Fibroblast of lung (primary cell): ENCODE results near the gene CNTNAP5. TPM values are rescaled to one million over a fixed set of nuclear protein-coding genes. Genes with fewer than 3 reads are reported as not detected.

Source experiments
- DNase-seq, 2 donors: peaks; one replicate each; pipeline versions ENCODE4 v3.0.0 to v3.0.0-alpha.2; 2010; ENCODE audit warnings: low read depth in 2 of 2
- H2AFZ ChIP-seq: 2 replicates; pipeline ENCODE4 v1.5.1; 2012; ENCODE audit warnings: low read length, control low read depth, inconsistent platforms
- H3K27ac ChIP-seq: 2 replicates; pipeline ENCODE4 v1.5.1; 2011; ENCODE audit warnings: low read length, control low read depth; ENCODE audit not compliant: insufficient read depth
- H3K27me3 ChIP-seq: 2 replicates; pipeline ENCODE4 v1.5.1; 2011; ENCODE audit warnings: mild to moderate bottlenecking, low read length; ENCODE audit not compliant: control insufficient read depth, insufficient read depth
- H3K36me3 ChIP-seq: 2 replicates; pipeline ENCODE4 v1.5.1; 2011; ENCODE audit warnings: low read length; ENCODE audit not compliant: control insufficient read depth, insufficient read depth
- H3K4me1 ChIP-seq: 2 replicates; pipeline ENCODE4 v1.5.1; 2011; ENCODE audit warnings: low read length; ENCODE audit not compliant: control insufficient read depth, insufficient read depth; ENCODE audit errors: extremely low read depth
- H3K4me2 ChIP-seq: 2 replicates; pipeline ENCODE4 v1.5.1; 2011; ENCODE audit warnings: low read length, control low read depth; ENCODE audit not compliant: insufficient read depth; ENCODE audit errors: extremely low read depth
- H3K4me3 ChIP-seq, 4 experiments: fragments of 200-600 bp in 1 of 4; sonication (generic) in 1 of 4; replicated peaks in 1 of 4; 2 replicates each; pipeline ENCODE4 v1.5.1; 2011 to 2016; ENCODE audit warnings: low read length in 4 of 4, low read depth in 3 of 4, mild to moderate bottlenecking in 3 of 4, control low read depth in 2 of 4, inconsistent platforms in 1 of 4, mixed read lengths in 1 of 4; ENCODE audit not compliant: insufficient read depth in 1 of 4; ENCODE audit errors: control extremely low read depth in 1 of 4
- H3K79me2 ChIP-seq: 2 replicates; pipeline ENCODE4 v1.5.1; 2012; ENCODE audit warnings: mild to moderate bottlenecking, low read length, inconsistent platforms; ENCODE audit not compliant: control insufficient read depth, insufficient read depth
- H3K9ac ChIP-seq: 2 replicates; pipeline ENCODE4 v1.5.1; 2011; ENCODE audit warnings: mild to moderate bottlenecking, low read length, control low read depth; ENCODE audit not compliant: insufficient read depth
- H3K9me3 ChIP-seq: 2 replicates; pipeline ENCODE4 v1.5.1; 2012; ENCODE audit warnings: low read depth, low read length; ENCODE audit not compliant: control insufficient read depth, insufficient read depth
- H4K20me1 ChIP-seq: 2 replicates; pipeline ENCODE4 v1.5.1; 2011; ENCODE audit warnings: low read length; ENCODE audit not compliant: control insufficient read depth, insufficient read depth; ENCODE audit errors: extremely low read depth
- CTCF ChIP-seq, 2 donors: IDR thresholded peaks in 1 of 2; conservative IDR thresholded peaks in 1 of 2; 1 replicate in 1 of 2; 2 replicates in 1 of 2; pipeline ENCODE4 v1.5.1; 2011 to 2012; ENCODE audit warnings: low read length in 2 of 2, control low read depth in 1 of 2, inconsistent platforms in 1 of 2, low read depth in 1 of 2, mild to moderate bottlenecking in 1 of 2
- EZH2 ChIP-seq: IDR thresholded peaks from 2 replicates; pipeline ENCODE4 v1.5.1; 2012; ENCODE audit warnings: low read length, control low read depth, mild to moderate bottlenecking; ENCODE audit errors: missing control alignments
- polyA plus RNA-seq, 2 donors: library from polyadenylated mRNA; depleted of rRNA in 1 of 2; stranded (reverse) in 1 of 2; unstranded in 1 of 2; fragments of >200 nt; gene quantifications; 2 replicates each; pipeline ENCODE4 v1.2.1, GENCODE V29; 2011 to 2012; ENCODE audit warnings: missing spikeins in 1 of 2
- total RNA-seq: library from RNA; depleted of rRNA; stranded (reverse); fragments of >200 nt; gene quantifications from 2 replicates; pipeline ENCODE4 v1.2.1, GENCODE V29; 2014

Gene CNTNAP5
- total and polyA plus RNA-seq, 2 donors (not counting 1 experiment from before 2014, with no cell fraction given) = not detected

- DNase-seq = no peak
- H3K4me1 ChIP-seq = no peaks in the 10 kb centered on the region
- no peak overlapping the region for H2AFZ ChIP-seq
- H3K4me2 ChIP-seq = no peak overlapping the region
- H3K4me3 ChIP-seq = no peak overlapping the region
- H3K27me3 ChIP-seq = no peaks in the 10 kb centered on the region
- H3K79me2 ChIP-seq = no peaks in the 10 kb centered on the region
- H3K36me3 ChIP-seq = no peaks in the 10 kb centered on the region
- TF ChIP-seq EZH2 = no peak
- TF ChIP-seq CTCF (conservative IDR thresholded peaks at IDR 0.05 in 1 of 2, IDR thresholded peaks at IDR 0.05 in 1 of 2; ENCODE audit: low read depth in 1 of 2, low read length in 2 of 2) = no peak
- H3K27ac ChIP-seq = no peak overlapping the region
- no peaks in the 10 kb centered on the region for H4K20me1 ChIP-seq
- H3K9me3 ChIP-seq = no peaks in the 10 kb centered on the region
- no peak overlapping the region for H3K9ac ChIP-seq
Measured at GRCh38 chr2:124478761-124479160, 453.7 kb downstream of the CNTNAP5 start.

- Histone ChIP-seq H2AFZ (no peak overlapping the region), H3K4me1 (no peaks in the 10 kb centered on the region), H3K79me2 (no peaks in the 10 kb centered on the region), H3K36me3 (no peaks in the 10 kb centered on the region), H4K20me1 (no peaks in the 10 kb centered on the region), H3K4me3 (no peak overlapping the region), H3K27ac (no peak overlapping the region), H3K9ac (no peak overlapping the region), H3K4me2 (no peak overlapping the region), H3K27me3 (no peaks in the 10 kb centered on the region), H3K9me3 (no peaks in the 10 kb centered on the region)
- DNase-seq = no peak
- TF ChIP-seq CTCF (conservative IDR thresholded peaks at IDR 0.05 in 1 of 2, IDR thresholded peaks at IDR 0.05 in 1 of 2; ENCODE audit: low read depth in 1 of 2, low read length in 2 of 2) = no peak
Measured at GRCh38 chr2:124480958-124481357, 455.9 kb downstream of the CNTNAP5 start.

GRCh38 chr2:124482044-124482443, 457.0 kb downstream of the CNTNAP5 start:
- Histone ChIP-seq H3K4me3 (no peak overlapping the region), H3K27me3 (no peaks in the 10 kb centered on the region), H3K79me2 (no peaks in the 10 kb centered on the region), H3K4me2 (no peak overlapping the region), H3K27ac (no peak overlapping the region), H2AFZ (no peak overlapping the region), H3K36me3 (no peaks in the 10 kb centered on the region), H3K9me3 (no peaks in the 10 kb centered on the region), H4K20me1 (no peaks in the 10 kb centered on the region), H3K9ac (no peak overlapping the region), H3K4me1 (no peaks in the 10 kb centered on the region)
- TF ChIP-seq CTCF (conservative IDR thresholded peaks at IDR 0.05 in 1 of 2, IDR thresholded peaks at IDR 0.05 in 1 of 2; ENCODE audit: low read depth in 1 of 2, low read length in 2 of 2) (no peak), EZH2 (no peak)
- DNase-seq = no peak
